HG02610 (cell line): ENCODE results near the gene KLK5.
"Not testable (repeated sequence)": the region's sequence is repeated elsewhere in the genome, so short reads cannot be mapped to it uniquely, and the experiment has no call there.

Experiments used
- ATAC-seq: cut with Tn5 transposase; IDR thresholded peaks from one replicate; pipeline ENCODE4 v1.9.1; 2021; ENCODE audit warnings: mild to moderate bottlenecking, moderate library complexity; ENCODE audit not compliant: unreplicated experiment

KLK5 gene

GRCh38 chr19:50969810-50970209, 17.0 kb upstream of the KLK5 start:
- ATAC-seq: not testable (repeated sequence)

- ATAC-seq: no peak
These were observed 16.5 kb upstream of the KLK5 start, which contains the start of gene KLK6 for GRCh38 chr19:50969413-50969760. Gene KLK6 (minus strand): TSS chr19:50969591. CDS start chr19:50968104, 1,487 bp downstream.

- no peak for ATAC-seq
These were observed 16.0 kb upstream of the KLK5 start for GRCh38 chr19:50968716-50969412.

- no peak for ATAC-seq
These were observed 15.3 kb upstream of the KLK5 start for GRCh38 chr19:50967929-50968715.

GRCh38 chr19:50964266-50964665, 11.4 kb upstream of the KLK5 start:
- no peak for ATAC-seq

- no peak for ATAC-seq
These were observed 10.5 kb upstream of the KLK5 start for GRCh38 chr19:50963381-50963780.

GRCh38 chr19:50962245-50962644, 9.4 kb upstream of the KLK5 start:
- no peak for ATAC-seq

- no peak for ATAC-seq
These were observed 7.1 kb upstream of the KLK5 start for GRCh38 chr19:50959731-50960500.

GRCh38 chr19:50957587-50957986, 4.7 kb upstream of the KLK5 start:
- no peak for ATAC-seq

- ATAC-seq: no peak
These were observed 3.0 kb downstream of the KLK5 start for GRCh38 chr19:50949861-50950260.

GRCh38 chr19:50947123-50947522, 5.7 kb downstream of the KLK5 start:
- no peak for ATAC-seq

- no peak for ATAC-seq
These were observed 8.0 kb downstream of the KLK5 start for GRCh38 chr19:50944795-50945194.

GRCh38 chr19:50943074-50943828, 9.6 kb downstream of the KLK5 start:
- ATAC-seq: no peak

- no peak for ATAC-seq
These were observed 13.2 kb downstream of the KLK5 start for GRCh38 chr19:50939596-50939995.

GRCh38 chr19:50933640-50934039, 19.2 kb downstream of the KLK5 start:
- ATAC-seq: no peak

GRCh38 chr19:50932690-50933083, 20.2 kb downstream of the KLK5 start:
- ATAC-seq: no peak

- no peak for ATAC-seq
These were observed 20.7 kb downstream of the KLK5 start for GRCh38 chr19:50932018-50932689.

GRCh38 chr19:50931023-50931422, 21.8 kb downstream of the KLK5 start:
- ATAC-seq: no peak

- ATAC-seq: no peak
These were observed 24.0 kb downstream of the KLK5 start for GRCh38 chr19:50928831-50929230.

- ATAC-seq: no peak
These were observed 26.7 kb downstream of the KLK5 start for GRCh38 chr19:50926144-50926543.
